ENCODE measurements around the gene SYP. TPM values are rescaled to one million over a fixed set of nuclear protein-coding genes. Genes with fewer than 3 reads are reported as not detected.

SYP gene
- total and polyA plus RNA-seq, 9 of the 15 experiments (the other 6 are each of a cell fraction or from before 2014, with no cell fraction given): 0.48 to 5.1 (median 2.6) TPM

GRCh38 chrX:49155900-49156837, 43.8 kb downstream of the SYP start (continued):
- peak; percentile 52 to 63; a peak in 2 of 4 replicates for TF ChIP-seq FOXK2 (conservative IDR thresholded peaks at IDR 0.05 in 1 of 2, IDR thresholded peaks at IDR 0.05 in 1 of 2; ENCODE audit: low read depth in 2 of 2)

- H3K27ac ChIP-seq (ENCODE audit: extremely low read depth, low read depth, low read length): peak overlapping the region; percentile 91
- peak overlapping the region; percentile 78 to 88; a peak in 3 of 4 replicates for H3K9ac ChIP-seq (ENCODE audit: insufficient read depth in 1 of 2, low read depth in 2 of 2, low read length in 2 of 2)
- peak; percentile 62 to 92 (median 71) for DNase-seq (ENCODE audit: extremely low read depth in 1 of 4, low spot score in 3 of 4)
- peak; percentile 72 for ATAC-seq
- H3K4me3 ChIP-seq: peak overlapping the region; percentile 44
- in situ Hi-C loops (cut with MboI): no loop called here
- ChIA-PET POLR2A (interaction anchor here (0.6 to 1.5 kb wide), 6 partner anchors 11 to 214 kb away, joined by 3 to 5 read pairs (median 4); partner anchors contain the start of gene PLP2), CTCF (ENCODE audit: low intra/inter-chr PET ratio) (no interaction called here)
- H3K4me1 ChIP-seq (replicated peaks in 1 of 2; ENCODE audit: control insufficient read depth in 2 of 2, insufficient read depth in 2 of 2, low read length in 2 of 2): peaks cover 0 to 21% of the 10 kb centered on the region in 2 experiments; a peak in 4 of 5 replicates
- H3K79me2 ChIP-seq (ENCODE audit: control insufficient read depth, insufficient read depth, low read length): peaks cover 14% of the 10 kb centered on the region
- BruUV-seq (replicated peaks): TSS peak; percentile 84
- H2AFZ ChIP-seq (ENCODE audit: low read depth, low read length): peak overlapping the region; percentile 86
- 1% methylated on average over 17 of the region's 18 CpGs for WGBS (ENCODE audit: insufficient coverage, low coverage, missing lambda C conversion rate)
- no peaks in the 10 kb centered on the region; the same call in 1 of the 2 replicates for H3K9me3 ChIP-seq (replicated peaks; ENCODE audit: control insufficient read depth, insufficient read depth, low read depth, low read length)
- intact Hi-C loops (cut with micrococcal nuclease): no loop called here
- H3K36me3 ChIP-seq (ENCODE audit: control insufficient read depth, insufficient read depth, low read length): no peaks in the 10 kb centered on the region
- no peaks in the 10 kb centered on the region for H4K20me1 ChIP-seq (replicated peaks; ENCODE audit: control insufficient read depth, insufficient read depth, low read length)
- peak overlapping the region; percentile 89 for H3K4me2 ChIP-seq (ENCODE audit: insufficient read depth, low read length)
- no peaks in the 10 kb centered on the region for H3K27me3 ChIP-seq (ENCODE audit: control insufficient read depth in 2 of 2, insufficient read depth in 2 of 2, low read length in 2 of 2)
- H3K9me1 ChIP-seq (ENCODE audit: control insufficient read depth, insufficient read depth, low read length): no peaks in the 10 kb centered on the region
- FAIRE-seq: peak; percentile 88
- peak; percentile 39; the same call in 1 of the 2 replicates for TF ChIP-seq FOXM1 (IDR thresholded peaks at IDR 0.05; ENCODE audit: low read depth)
- TF ChIP-seq FOXM1 (CRISPR knock-in tag; IDR thresholded peaks at IDR 0.05; ENCODE audit: low read depth): no peak
- peak; percentile 27 for TF ChIP-seq MEIS2 (IDR thresholded peaks at IDR 0.05; ENCODE audit: partially characterized antibody)
- TF ChIP-seq EP400 (IDR thresholded peaks at IDR 0.05): peak; percentile 46
- no peak for TF ChIP-seq TAF15 (IDR thresholded peaks at IDR 0.05; ENCODE audit: low read depth, low read length)
- TF ChIP-seq DPF2 (IDR thresholded peaks at IDR 0.05): peak; percentile 38
- no peak for TF ChIP-seq MEF2D (tag; conservative IDR thresholded peaks at IDR 0.05; ENCODE audit: low read depth)
- TF ChIP-seq FOXJ2 (tag; IDR thresholded peaks at IDR 0.05): peak; percentile 16; the same call in 1 of the 2 replicates
- TF ChIP-seq ATF1 (CRISPR knock-in tag; IDR thresholded peaks at IDR 0.05): no peak
- TF ChIP-seq ATF1 (tag; IDR thresholded peaks at IDR 0.05): peak; percentile 67
- TF ChIP-seq JUND (IDR thresholded peaks at IDR 0.05; ENCODE audit: borderline replicate concordance, low read depth, low read length): no peak; the same call in 1 of the 2 replicates
- 0 out of 3 replicates have a peak, but pooled peaks have one; percentile 4 for TF ChIP-seq JUND (tag; IDR thresholded peaks at IDR 0.05; ENCODE audit: borderline replicate concordance, low read depth, low read length)
- peak; percentile 29 for TF ChIP-seq BRD9 (IDR thresholded peaks at IDR 0.05; ENCODE audit: low read depth, partially characterized antibody)
- 0 out of 4 replicates have a peak, but pooled peaks of 1 of the 2 experiments have one; percentile 21 for TF ChIP-seq ARNT (IDR thresholded peaks at IDR 0.05)
- TF ChIP-seq DACH1 (IDR thresholded peaks at IDR 0.05; ENCODE audit: partially characterized antibody): peak; percentile 64
- no peak for TF ChIP-seq CREB3 (tag; conservative IDR thresholded peaks at IDR 0.05; ENCODE audit: low read depth)
- TF ChIP-seq SP1 (CRISPR knock-in tag; IDR thresholded peaks at IDR 0.05): 0 out of 2 replicates have a peak, but pooled peaks have one; percentile 7
- no peak for TF ChIP-seq CBFA2T2 (conservative IDR thresholded peaks at IDR 0.05)
Measured at GRCh38 chrX:49155243-49155899, 44.6 kb downstream of the SYP start.
